NCI-H2081 treated with DMSO at 0.1 percent for 48 hours (cell line): ENCODE results near the gene RBM47.
"Not testable (repeated sequence)": the region's sequence is repeated elsewhere in the genome, so short reads cannot be mapped to it uniquely, and the experiment has no call there.

Experiments used
- DNase-seq: peaks from one replicate; lab custom pipeline; 2025; lab: John Stamatoyannopoulos, UW

RBM47 gene

DNA sequence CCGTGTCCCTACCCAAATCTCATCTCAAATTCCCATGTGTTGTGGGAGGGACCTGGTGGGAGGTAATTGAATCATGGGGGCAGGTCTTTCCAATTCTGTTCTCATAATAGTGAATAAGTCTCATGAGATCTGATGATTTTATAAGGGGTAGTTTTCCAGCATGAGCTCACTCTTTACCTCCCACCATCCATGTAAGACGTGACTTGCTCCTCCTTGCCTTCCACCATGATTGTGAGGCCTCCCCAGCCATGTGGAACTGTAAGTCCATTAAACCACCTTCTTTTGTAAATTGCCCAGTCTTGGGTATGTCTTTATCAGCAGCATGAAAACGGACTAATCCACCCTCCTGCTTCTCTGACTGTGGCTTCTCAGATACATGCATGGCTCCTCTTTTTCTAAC, 222.2 kb downstream of the RBM47 start:
- not testable (repeated sequence) for DNase-seq

DNA sequence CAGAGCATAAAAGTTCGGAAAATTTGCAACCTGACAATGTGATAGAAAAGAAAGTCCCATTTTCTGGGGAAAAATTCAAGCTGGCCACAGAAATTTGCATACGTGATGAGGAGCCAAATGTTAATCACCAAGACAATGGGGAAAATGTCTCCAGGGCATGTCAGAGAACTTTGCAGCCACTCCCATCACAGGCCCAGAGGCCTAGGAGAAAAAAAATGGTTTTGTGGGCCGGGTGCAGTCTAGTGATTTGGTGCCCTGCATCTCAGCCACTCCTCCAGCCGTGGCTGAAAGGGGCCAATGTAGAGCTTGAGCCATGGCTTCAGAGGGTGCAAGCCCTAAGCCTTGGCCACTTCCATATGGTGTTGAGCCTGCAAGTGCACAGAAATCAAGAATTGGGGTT, 223.3 kb downstream of the RBM47 start:
- no peak for DNase-seq

- DNase-seq, result no peak
These were observed 224.5 kb downstream of the RBM47 start for GRCh38 chr4:40405193-40405592.

DNA sequence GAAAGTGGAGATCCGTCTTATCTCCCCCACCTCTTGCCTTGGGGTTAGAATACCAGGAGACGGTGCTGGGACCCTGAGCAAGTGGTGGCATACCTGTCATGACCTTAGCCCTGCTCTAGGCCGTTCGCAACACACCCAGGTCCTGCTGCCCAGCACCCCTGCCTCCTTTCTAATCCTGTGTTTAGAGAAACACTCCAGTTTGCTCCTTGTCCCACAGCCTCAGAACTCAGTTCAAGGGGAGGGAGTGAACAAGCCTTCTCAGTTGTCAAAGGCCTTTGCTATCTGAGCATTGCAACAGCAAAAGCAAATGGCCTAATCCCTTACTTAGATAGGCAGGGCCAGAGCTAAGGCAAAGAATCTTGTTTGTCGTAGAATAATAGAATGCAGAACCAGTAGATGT, 226.6 kb downstream of the RBM47 start:
- no peak for DNase-seq

DNA sequence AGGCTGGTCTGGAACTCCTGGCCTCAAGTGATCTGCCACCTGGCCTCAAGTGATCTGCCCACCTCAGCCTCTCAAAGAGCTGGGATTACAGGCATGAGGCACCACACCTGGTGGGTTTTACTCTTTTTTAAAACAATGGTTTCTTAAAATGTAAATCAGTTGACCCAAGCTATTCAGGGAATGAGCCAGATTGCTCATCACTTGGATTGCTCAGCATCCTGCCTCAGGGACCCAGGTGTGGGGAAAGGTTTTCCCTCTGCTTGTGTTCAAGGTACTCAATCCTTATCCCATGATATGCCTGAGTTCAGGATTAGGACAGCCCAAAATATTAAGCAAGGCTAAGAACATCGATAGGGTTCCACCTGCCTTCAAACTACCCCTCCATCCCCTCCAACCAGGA, 227.1 kb downstream of the RBM47 start:
- DNase-seq, result no peak

GRCh38 chr4:40401631-40402030, 228.0 kb downstream of the RBM47 start:
- no peak for DNase-seq

DNA sequence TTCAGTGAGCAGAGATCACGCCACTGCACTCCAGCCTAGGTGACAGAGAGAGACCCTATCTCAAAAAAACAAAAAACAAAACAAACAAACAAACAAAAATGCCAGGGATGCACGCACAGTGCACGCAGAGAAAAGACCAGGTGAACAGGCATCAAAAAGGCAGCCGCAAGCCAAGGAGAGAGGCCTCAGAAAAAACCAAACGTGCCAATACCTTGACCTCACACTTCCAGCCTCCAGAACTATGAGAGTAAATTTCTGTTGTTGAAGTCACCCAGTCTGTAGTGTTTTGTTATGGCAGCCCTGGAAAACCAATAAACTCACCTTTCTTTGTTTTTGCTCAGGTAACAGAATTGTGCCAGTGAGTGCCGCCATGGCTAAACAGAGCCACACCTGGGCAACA, 228.6 kb downstream of the RBM47 start:
- no peak for DNase-seq

GRCh38 chr4:40399578-40399977, 230.1 kb downstream of the RBM47 start:
- DNase-seq, result no peak

DNA sequence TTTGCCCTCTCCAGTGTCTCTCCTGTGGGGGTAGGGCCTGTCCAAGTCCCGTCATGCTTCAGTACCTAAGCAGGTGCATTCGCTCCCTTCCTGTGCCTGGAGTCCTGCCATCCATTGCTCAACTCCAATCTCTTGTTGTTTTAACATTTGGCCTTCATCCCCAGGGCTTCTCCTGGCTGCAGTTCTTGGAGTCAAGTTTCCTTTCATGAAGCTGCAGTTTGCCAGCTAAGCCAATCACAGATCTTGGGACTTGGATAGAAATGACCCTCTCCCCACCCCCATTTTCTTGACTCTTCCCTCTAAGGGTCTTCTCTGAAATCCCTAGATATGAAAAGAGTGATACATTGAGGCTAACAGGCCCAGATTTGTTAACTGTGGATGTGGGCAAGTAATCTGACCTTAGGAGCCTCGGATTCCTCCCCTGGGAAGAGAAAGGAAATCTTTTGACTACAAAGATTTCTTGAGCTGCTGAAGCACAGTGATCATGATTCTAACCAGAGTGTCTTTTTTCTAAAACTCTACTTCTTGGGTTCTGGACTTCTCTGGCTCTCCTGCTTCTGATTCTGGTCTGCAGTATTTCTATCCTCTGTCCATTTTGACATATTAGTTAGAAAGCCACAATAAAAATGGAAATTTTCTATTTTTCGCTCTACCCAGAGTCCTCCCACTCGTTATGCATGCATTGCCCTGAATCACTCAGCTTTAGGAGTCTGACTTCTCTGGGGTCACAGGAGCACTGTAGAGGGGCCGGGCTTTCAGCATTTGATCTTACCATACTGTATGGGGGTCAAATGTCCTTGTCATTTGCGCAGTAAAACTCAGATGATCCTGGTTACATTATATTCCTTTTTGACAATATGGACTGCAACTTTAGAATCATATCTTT, 233.5 kb downstream of the RBM47 start:
- peak; percentile 17 for DNase-seq

- DNase-seq, result no peak
These were observed 234.3 kb downstream of the RBM47 start for GRCh38 chr4:40395166-40395900.

DNA sequence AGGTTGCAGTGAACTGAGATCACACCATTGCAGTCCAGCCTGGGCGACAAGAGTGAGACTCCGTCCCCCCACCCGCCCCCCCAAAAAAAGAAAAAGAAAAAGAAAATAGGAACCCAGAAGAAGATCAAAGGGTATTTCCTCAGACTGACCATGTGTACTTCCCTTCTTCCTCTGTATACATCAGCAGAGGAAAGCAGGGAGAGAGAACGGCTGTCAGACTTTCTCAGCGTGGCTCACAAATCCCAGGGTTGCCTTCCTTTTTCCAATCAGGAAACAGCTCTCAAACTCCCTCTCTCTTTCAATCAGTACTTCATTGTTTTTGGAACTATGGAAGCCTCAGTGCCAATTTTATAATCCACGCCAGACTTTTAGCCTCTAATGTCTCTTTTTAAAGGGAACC, 235.4 kb downstream of the RBM47 start:
- DNase-seq, result no peak

GRCh38 chr4:40392241-40392640, 237.4 kb downstream of the RBM47 start:
- not testable (repeated sequence) for DNase-seq

- DNase-seq, result no peak
These were observed 239.7 kb downstream of the RBM47 start for GRCh38 chr4:40389986-40390385.

DNA sequence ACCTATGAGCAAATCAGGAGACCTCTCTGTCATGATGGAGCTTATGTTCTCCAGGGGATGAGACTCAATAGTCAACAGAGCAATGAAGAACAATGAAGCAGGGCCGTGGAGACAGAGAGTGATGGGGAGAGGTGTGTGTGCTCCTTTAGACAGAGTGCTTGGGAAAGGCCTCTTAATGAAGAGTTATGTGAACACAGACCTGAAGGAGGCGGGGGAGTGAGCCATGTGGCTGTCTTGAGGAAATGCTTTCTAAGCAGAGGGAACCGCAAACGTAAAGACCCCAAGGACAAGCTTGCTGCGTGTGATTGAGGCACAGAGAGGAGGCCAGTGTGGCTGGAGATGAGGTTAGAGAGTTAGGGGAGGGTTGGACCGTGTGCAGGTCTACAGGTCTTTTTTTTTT, 241.4 kb downstream of the RBM47 start:
- DNase-seq, result no peak

- DNase-seq, result no peak
These were observed 249.0 kb downstream of the RBM47 start for GRCh38 chr4:40380647-40381046.

DNA sequence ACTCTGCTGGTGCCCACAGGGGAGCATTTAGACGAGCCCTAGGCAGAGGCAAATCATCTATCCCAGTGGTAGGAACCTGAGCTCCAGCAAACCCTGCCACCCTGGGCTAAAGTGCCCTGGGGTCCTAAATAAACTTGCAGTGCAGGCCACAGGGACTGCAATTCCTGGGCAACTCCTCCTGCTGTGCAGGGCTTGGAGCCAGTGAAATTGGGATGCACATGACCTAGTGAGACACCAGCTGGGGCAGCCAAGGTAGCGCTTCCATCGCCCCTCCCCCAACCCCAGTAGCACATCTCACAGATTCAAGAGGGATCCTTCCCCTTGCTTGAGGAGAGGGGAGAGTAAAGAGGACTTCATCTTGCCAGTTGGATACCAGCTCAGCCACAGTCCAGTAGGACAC, 250.4 kb downstream of the RBM47 start:
- no peak for DNase-seq

- no peak for DNase-seq
These were observed 251.0 kb downstream of the RBM47 start for GRCh38 chr4:40378619-40379018.

GRCh38 chr4:40377512-40378365, 251.9 kb downstream of the RBM47 start:
- DNase-seq, result no peak

GRCh38 chr4:40375620-40376019, 254.0 kb downstream of the RBM47 start:
- no peak for DNase-seq

DNA sequence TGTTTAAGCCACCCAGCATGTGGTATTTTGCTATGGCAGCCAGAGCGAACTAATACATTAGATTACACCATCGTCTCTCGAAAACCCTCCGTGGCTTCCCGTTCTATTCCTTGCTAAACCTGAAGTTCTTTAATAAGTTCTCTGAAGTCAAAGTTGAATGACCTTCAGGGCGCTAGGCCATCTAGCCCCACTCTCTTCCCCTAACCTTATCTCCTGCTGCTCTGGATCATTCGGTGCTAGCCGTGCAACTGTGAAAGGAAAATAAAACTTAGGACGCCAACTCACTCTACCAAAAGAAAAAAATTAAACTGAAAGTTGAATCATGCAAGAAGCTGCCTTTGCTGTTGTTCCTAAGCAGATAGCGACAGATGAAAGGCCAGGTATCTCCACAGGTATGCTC, 254.6 kb downstream of the RBM47 start:
- no peak for DNase-seq

GRCh38 chr4:40373636-40374035, 256.0 kb downstream of the RBM47 start:
- no peak for DNase-seq
